Esophagus muscularis mucosa (tissue), 4 donors: ENCODE data around the gene CYSLTR2.

Experiments
- EP300 ChIP-seq: sonication (generic); formaldehyde crosslinking; IDR thresholded peaks from one replicate; pipeline ENCODE4 v1.6.1; 2017; ENCODE audit warnings: antibody characterized with exemption
- POLR2A ChIP-seq: fragments of 450-650 bp; IDR thresholded peaks from one replicate; pipeline ENCODE4 v1.6.1; 2017; ENCODE audit warnings: antibody characterized with exemption, moderate library complexity, mild to moderate bottlenecking, low read depth
- POLR2AphosphoS5 ChIP-seq, 2 donors: sonication (generic); formaldehyde crosslinking; IDR thresholded peaks; one replicate each; pipeline ENCODE4 v1.6.1; 2017; ENCODE audit warnings: antibody characterized with exemption in 2 of 2
- TF ChIP-seq, protein P1 (sequence below), 3 experiments: fragments of 200-600 bp in 2 of 3; fragments of 450-650 bp in 1 of 3; sonication (generic) in 2 of 3; IDR thresholded peaks; one replicate each; pipeline ENCODE4 v1.5.1; 2017 to 2019; ENCODE audit warnings: antibody characterized with exemption in 3 of 3, mild to moderate bottlenecking in 2 of 3, moderate library complexity in 1 of 3

- TF ChIP-seq POLR2AphosphoS5 (IDR thresholded peaks at IDR 0.05) (no peak), POLR2A (no peak), EP300 (no peak)
- TF ChIP-seq, protein P1, sequence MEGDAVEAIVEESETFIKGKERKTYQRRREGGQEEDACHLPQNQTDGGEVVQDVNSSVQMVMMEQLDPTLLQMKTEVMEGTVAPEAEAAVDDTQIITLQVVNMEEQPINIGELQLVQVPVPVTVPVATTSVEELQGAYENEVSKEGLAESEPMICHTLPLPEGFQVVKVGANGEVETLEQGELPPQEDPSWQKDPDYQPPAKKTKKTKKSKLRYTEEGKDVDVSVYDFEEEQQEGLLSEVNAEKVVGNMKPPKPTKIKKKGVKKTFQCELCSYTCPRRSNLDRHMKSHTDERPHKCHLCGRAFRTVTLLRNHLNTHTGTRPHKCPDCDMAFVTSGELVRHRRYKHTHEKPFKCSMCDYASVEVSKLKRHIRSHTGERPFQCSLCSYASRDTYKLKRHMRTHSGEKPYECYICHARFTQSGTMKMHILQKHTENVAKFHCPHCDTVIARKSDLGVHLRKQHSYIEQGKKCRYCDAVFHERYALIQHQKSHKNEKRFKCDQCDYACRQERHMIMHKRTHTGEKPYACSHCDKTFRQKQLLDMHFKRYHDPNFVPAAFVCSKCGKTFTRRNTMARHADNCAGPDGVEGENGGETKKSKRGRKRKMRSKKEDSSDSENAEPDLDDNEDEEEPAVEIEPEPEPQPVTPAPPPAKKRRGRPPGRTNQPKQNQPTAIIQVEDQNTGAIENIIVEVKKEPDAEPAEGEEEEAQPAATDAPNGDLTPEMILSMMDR (IDR thresholded peaks at IDR 0.05): no peak
These were observed at the start of gene CYSLTR2 for GRCh38 chr13:48653472-48653939.
